OCI-LY1 (cell line): ENCODE measurements around the gene CALHM2.

ENCODE experiments used
- CTCF ChIP-seq: fragments of 200-600 bp; sonication (generic), shearing (Covaris generic); IDR thresholded peaks from 2 replicates; pipeline ENCODE4 v1.5.1; 2017; ENCODE audit warnings: mild to moderate bottlenecking, antibody characterized with exemption, low read length, moderate library complexity, mixed read lengths
- EZH2 ChIP-seq: fragments of 200-600 bp; sonication (generic), shearing (Covaris generic); IDR thresholded peaks from 2 replicates; pipeline ENCODE4 v1.8.0; 2017; ENCODE audit warnings: borderline replicate concordance, mixed run types, mild to moderate bottlenecking, antibody characterized with exemption, low read length, moderate library complexity, mixed read lengths

- TF ChIP-seq CTCF (no peak), EZH2 (no peak)
Observed at GRCh38 chr10:103456074-103456660, 4.0 kb upstream of the CALHM2 start.
